Measurements from ENCODE around the gene ERBB4.

ERBB4 gene

GRCh38 chr2:211923019-211923418 lies 615.6 kb downstream of the ERBB4 start:
- DNase-seq (ENCODE audit: low read depth): no peak

- DNase-seq (ENCODE audit: low read depth): no peak
Observed at GRCh38 chr2:211903961-211904360, 634.6 kb downstream of the ERBB4 start.

- DNase-seq (ENCODE audit: low read depth): no peak
Observed at GRCh38 chr2:211901226-211901846, 637.3 kb downstream of the ERBB4 start.

GRCh38 chr2:211900518-211900917 lies 638.1 kb downstream of the ERBB4 start:
- no peak for DNase-seq (ENCODE audit: low read depth)

GRCh38 chr2:211900000-211900399 lies 638.6 kb downstream of the ERBB4 start:
- DNase-seq (ENCODE audit: low read depth): no peak

GRCh38 chr2:211898702-211899101 lies 639.9 kb downstream of the ERBB4 start:
- DNase-seq (ENCODE audit: low read depth): no peak

GRCh38 chr2:211881449-211881848 lies 657.2 kb downstream of the ERBB4 start:
- DNase-seq (ENCODE audit: low read depth): no peak

- DNase-seq (ENCODE audit: low read depth): no peak
Observed at GRCh38 chr2:211879323-211879722, 659.3 kb downstream of the ERBB4 start.

- DNase-seq (ENCODE audit: low read depth): no peak
Observed at GRCh38 chr2:211877061-211877460, 661.5 kb downstream of the ERBB4 start.

- no peak for DNase-seq (ENCODE audit: low read depth)
Observed at GRCh38 chr2:211875488-211875887, 663.1 kb downstream of the ERBB4 start.

- no peak for DNase-seq (ENCODE audit: low read depth)
Observed at GRCh38 chr2:211868996-211869533, 669.5 kb downstream of the ERBB4 start.

- DNase-seq (ENCODE audit: low read depth): no peak
Observed at GRCh38 chr2:211867845-211868451, 670.7 kb downstream of the ERBB4 start.

- DNase-seq (ENCODE audit: low read depth): no peak
Observed at GRCh38 chr2:211864328-211864727, 674.3 kb downstream of the ERBB4 start.

GRCh38 chr2:211860224-211860623 lies 678.4 kb downstream of the ERBB4 start:
- DNase-seq (ENCODE audit: low read depth): no peak

GRCh38 chr2:211854832-211855231 lies 683.8 kb downstream of the ERBB4 start:
- no peak for DNase-seq (ENCODE audit: low read depth)

GRCh38 chr2:211846714-211847113 lies 691.9 kb downstream of the ERBB4 start:
- DNase-seq (ENCODE audit: low read depth): no peak

- DNase-seq (ENCODE audit: low read depth): no peak
Observed at GRCh38 chr2:211846036-211846400, 692.6 kb downstream of the ERBB4 start.

GRCh38 chr2:211845338-211846035 lies 693.1 kb downstream of the ERBB4 start:
- DNase-seq (ENCODE audit: low read depth): no peak

GRCh38 chr2:211837706-211838105 lies 700.9 kb downstream of the ERBB4 start:
- no peak for DNase-seq (ENCODE audit: low read depth)

- no peak for DNase-seq (ENCODE audit: low read depth)
Observed at GRCh38 chr2:211837206-211837605, 701.4 kb downstream of the ERBB4 start.

GRCh38 chr2:211836409-211836808 lies 702.2 kb downstream of the ERBB4 start:
- DNase-seq (ENCODE audit: low read depth): no peak

GRCh38 chr2:211835695-211836094 lies 702.9 kb downstream of the ERBB4 start:
- no peak for DNase-seq (ENCODE audit: low read depth)

- DNase-seq (ENCODE audit: low read depth): no peak
Observed at GRCh38 chr2:211833582-211834279, 704.9 kb downstream of the ERBB4 start.

Measured in activated T-helper 9 cell treated with anti-CD3 and anti-CD28 coated beads, Interleukin-2, amount 50 U/mL, for 16 hours (primary cell).